GM19193 (cell line): Measurements from ENCODE around the gene GSK3A.

Experiments used
- POLR2A ChIP-seq: IDR thresholded peaks from 4 replicates; pipeline ENCODE4 v1.6.1; 2011; ENCODE audit not compliant: insufficient read depth, insufficient read length; ENCODE audit errors: extremely low read depth

Gene GSK3A

GRCh38 chr19:42261763-42262162, 19.4 kb upstream of the GSK3A start:
- TF ChIP-seq POLR2A: no peak

DNA sequence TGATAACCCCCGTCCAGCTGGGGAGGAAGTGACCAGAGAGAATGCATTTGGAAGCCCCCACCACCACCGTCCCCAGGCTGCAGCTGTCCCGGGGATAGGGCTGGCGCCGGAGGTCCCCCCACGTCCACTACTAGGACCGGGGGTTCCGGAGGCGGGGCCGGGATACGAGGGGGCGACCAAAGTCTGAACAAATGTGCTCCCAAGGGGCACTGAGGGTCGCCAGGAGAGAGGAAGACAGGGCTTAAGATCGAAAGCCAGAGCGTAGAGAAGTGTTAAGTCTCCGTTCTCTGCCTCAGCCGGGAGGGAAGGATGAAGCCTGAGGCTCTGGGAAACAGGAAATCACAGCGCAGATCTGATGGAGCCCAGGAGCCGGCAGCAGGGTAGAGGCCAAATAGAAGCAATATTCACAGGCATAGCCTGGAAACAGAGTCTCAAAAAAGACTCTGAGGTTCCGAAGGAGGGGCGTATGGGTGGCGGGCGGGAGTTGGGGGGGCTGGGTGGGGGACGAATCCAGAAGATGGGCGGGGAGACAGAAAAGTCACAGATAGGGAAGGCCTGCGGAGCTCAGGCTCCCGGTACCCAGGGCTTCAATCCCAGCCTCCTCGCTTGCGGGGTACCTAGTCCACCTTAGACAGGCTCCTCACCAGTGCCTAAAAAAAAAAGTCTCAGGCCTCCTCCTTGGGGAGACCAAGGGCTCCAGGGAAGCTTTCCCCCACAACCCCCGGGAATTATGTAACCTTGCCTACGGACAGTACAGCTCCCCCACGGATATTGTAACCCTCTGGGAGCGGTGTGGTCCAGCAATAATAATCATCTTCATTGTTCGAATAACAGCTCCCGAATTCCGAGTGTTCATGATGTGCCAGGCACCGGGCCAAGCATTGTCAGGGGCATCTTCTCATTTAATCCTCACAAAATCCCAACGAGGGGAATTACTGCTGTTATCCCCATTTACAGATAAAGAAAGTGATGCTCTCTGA, 13.7 kb upstream of the GSK3A start:
- no peak for TF ChIP-seq POLR2A

DNA sequence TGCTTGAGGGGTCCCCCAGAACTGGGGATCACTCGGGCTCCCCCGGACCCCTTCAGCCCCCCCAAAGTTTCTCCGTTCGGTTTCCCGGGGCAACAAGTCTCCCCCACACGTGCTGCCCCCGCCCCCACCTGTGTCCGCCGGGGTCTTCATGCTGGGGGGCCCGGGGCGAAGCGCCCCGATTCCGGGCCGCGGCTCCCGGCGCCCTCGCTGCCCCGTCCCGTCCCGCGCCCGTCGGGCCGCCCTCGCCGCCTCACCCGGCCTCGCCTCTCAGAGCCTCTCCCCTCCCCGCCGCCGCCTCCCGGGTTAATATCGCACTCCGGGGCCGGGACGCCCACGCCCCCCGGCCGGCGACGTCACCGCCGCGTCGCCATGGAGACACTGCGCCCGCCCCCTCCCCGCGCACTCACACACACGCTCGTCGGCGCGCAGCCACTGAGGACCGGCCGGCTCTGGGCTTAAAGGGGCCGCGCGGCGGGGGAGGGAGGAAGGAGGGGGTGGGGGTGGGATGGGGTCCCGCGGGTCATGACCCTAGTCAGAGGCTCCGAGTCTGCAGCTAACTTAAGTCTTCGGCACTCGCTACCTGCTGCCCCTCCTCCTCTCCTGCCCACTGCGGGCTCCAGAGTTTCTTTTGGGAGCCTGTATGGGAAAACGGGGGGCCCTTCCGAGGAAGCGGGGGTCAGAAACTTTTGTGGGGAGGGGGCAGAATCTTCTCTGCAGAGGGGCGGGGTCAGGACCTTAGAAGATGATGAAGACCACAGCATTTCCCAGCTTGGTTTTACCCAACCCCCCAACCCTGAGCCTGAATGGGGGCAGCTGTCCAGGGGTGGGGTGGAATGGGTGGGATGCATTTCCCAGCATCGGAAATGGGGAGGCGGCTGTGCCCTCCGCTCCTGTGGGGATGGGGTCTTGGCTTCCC, 12.7 kb upstream of the GSK3A start, which contains the start of gene ERF:
Gene ERF, minus strand, starts transcription at position 279 of the 916 bp plus-strand sequence. Its CDS starts 129 bp downstream, at position 150.
- peak; percentile 72 for TF ChIP-seq POLR2A

- TF ChIP-seq POLR2A: no peak
These were observed 11.9 kb upstream of the GSK3A start for GRCh38 chr19:42254089-42254849.

GRCh38 chr19:42253245-42254088, 11.1 kb upstream of the GSK3A start:
- peak; percentile 39 for TF ChIP-seq POLR2A

DNA sequence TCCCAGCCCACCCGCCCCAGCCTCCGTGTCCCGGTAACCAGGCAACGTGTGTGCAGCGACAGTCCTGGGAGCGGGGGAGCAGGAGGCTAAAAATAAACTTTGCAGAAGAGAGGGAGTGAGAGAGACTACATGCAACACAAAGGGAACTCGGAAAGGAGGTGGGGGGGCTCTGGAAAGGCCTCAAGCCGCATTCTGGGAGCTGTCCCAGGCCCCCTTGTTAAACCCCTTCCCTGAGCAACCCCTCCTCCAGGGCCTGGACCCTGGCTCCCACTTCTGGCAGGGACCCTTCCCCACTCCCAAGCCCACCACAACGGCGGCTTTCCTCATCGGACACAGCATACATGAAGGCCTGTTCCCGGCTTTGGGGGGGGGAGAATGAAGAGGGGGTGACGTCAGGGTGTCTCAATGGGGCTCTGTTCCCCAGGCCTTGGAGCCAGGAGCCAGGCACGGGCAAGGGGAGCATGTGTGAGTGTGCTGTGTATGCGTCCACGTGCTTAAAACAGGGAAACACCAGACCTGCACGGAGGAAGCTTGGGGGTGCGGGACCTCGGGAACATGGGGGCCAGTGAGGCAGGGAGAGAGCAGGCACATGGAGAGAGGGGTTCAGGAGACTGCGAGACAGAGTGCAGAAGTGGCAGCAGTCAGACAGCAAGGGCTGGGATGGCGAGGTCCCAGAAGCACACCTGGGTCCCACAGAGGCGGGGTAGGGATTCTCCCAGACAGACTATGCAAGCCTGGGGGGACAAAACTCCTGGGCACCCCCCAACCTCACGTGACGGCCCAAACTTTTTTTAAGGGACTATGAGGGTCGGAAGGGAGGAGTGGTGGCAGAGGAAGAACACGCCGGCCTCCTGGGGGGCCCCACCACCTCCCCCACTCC, 10.2 kb upstream of the GSK3A start:
- no peak for TF ChIP-seq POLR2A

DNA sequence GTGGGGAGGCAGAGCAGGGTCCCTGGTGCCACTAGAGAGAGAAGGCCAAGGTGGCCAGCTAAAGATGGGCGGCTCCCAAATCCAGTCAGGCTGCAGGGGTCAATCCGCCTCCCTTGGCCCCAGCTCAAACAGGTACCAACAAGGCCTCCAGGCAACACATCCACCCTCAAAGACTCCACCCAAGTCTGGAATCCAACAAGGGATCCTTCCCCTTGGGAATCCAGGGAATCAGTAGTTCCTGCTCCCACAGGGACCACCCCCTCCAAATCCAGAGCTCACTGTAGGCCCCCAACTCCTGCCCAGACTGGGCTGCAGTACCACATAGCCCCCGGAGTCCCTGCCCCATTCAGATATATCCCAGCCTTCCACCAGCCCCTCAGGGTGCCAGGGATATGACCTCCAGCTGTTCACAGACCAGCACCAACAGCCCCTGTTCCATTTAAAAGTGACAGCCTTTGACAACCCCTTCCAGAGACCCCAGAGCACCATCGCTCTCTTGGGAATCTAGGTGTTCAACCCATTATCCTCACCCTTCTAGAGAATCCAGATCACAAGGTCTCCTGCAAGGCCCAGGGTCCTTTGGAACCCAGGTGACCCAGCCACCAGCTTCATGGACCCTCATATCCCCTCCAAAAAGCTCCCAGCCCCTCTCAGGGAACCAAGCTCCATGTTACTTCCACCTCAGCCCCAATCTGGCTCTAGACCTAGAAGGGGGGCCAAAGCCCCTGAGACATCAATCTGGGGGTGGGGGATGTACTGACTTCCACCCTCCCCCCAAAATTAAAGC, 9.4 kb upstream of the GSK3A start:
- TF ChIP-seq POLR2A: no peak

DNA sequence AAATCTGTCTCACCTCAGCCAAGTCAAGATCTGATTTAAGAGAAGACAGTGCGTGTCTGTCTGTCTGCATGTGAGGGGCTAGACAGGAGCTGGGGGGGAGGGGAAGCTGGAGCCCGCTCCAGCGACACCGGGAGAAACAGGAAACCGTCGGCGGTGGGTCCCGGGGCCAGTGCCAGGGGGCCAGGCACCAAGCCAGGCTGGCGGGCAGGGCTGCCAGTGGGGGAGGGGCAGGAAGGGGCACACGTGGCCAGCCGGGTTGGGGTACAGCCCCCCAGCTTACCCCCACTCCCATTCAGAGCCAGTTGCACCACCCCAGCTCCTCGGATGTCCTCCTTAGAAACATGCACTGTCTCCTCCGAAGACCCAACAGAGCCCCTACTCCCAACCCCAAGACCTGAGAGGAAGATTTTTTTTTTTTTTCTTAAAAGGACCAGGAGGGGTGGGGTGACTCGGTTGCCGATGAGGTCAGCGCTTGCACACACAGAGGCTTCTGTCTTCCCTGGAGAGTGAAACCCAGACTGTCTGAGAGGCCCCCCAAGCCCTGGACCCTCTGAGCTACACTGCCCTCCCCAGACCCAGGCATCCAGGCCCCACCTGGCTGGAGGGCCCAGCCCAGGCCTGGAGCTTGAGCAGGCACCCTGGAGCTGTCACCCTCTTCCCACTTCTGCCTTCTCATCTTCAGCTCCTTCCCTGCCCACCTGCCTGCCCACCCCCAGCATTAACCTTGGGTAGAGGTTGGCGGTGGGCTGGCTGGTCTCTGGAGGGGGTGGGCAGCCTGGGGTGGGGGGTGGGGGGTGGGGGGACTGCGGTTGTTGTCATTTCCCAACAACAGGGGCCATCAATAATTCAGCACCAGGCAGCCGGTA, 8.5 kb upstream of the GSK3A start:
- TF ChIP-seq POLR2A: no peak

- no peak for TF ChIP-seq POLR2A
These were observed 7.8 kb upstream of the GSK3A start for GRCh38 chr19:42250183-42250665.

- TF ChIP-seq POLR2A: no peak
These were observed 7.4 kb upstream of the GSK3A start for GRCh38 chr19:42249769-42250168.

- peak; percentile 14 for TF ChIP-seq POLR2A
These were observed 6.8 kb upstream of the GSK3A start for GRCh38 chr19:42249149-42249750.
